PC-9 (cell line): Measurements from ENCODE around the gene DLG3. TPM values are rescaled to one million over a fixed set of nuclear protein-coding genes. Genes with fewer than 3 reads are reported as not detected.

Source experiments
- BruUV-seq: library from RNA; stranded (reverse); fragments of 400-500 nt; replicated peaks from 2 replicates; lab custom pipeline; 2021; lab: Mats Ljungman, UMichigan
- CTCF ChIA-PET: fragments of 300-600 bp; sonication (Branson Sonifier 250); formaldehyde crosslinking; loops from one replicate; lab custom pipeline; 2022; ENCODE audit warnings: antibody characterized with exemption; lab: Charles Lee
- POLR2A ChIA-PET: fragments of 300-600 bp; sonication (Branson Sonifier 250); formaldehyde crosslinking; loops from one replicate; lab custom pipeline; 2022; ENCODE audit warnings: antibody characterized with exemption; ENCODE audit not compliant: unreplicated experiment; lab: Charles Lee
- DNase-seq, 2 experiments: peaks; one replicate each; pipeline versions ENCODE4 v3.0.0 to v3.0.0-alpha.2; 2015 to 2022; ENCODE audit warnings: mixed read lengths in 1 of 2
- H2AFZ ChIP-seq: fragments of 200-600 bp; sonication (generic); 2 replicates; pipeline ENCODE4 v1.8.1; 2017; ENCODE audit warnings: antibody characterized with exemption
- H3F3A ChIP-seq: fragments of 200-600 bp; sonication (generic); 2 replicates; pipeline ENCODE4 v1.8.1; 2017; ENCODE audit warnings: antibody characterized with exemption, mild to moderate bottlenecking, low read depth; ENCODE audit not compliant: insufficient read depth
- H3K27ac ChIP-seq: fragments of 200-600 bp; sonication (generic); 2 replicates; pipeline ENCODE4 v1.6.1; 2016; ENCODE audit warnings: mixed run types
- H3K27me3 ChIP-seq: fragments of 200-600 bp; sonication (generic); 2 replicates; pipeline ENCODE4 v1.6.1; 2016; ENCODE audit warnings: low read depth, mixed run types; ENCODE audit not compliant: insufficient read depth
- H3K36me3 ChIP-seq: fragments of 200-600 bp; sonication (generic); 2 replicates; pipeline ENCODE4 v1.6.1; 2016; ENCODE audit warnings: low read depth, mixed run types
- H3K4me1 ChIP-seq: fragments of 200-600 bp; sonication (generic); replicated peaks from 2 replicates; pipeline ENCODE4 v1.6.1; 2016; ENCODE audit warnings: mixed run types; ENCODE audit not compliant: insufficient read depth
- H3K4me2 ChIP-seq: fragments of 200-600 bp; sonication (generic); 2 replicates; pipeline ENCODE4 v1.6.1; 2017; ENCODE audit warnings: mixed run types
- H3K4me3 ChIP-seq: fragments of 200-600 bp; sonication (generic); 2 replicates; pipeline ENCODE4 v1.6.1; 2016; ENCODE audit warnings: mixed run types
- H3K79me2 ChIP-seq: fragments of 200-600 bp; sonication (generic); 2 replicates; pipeline ENCODE4 v1.6.1; 2017; ENCODE audit warnings: low read depth, mixed run types
- H3K9me2 ChIP-seq: fragments of 200-600 bp; sonication (generic); 2 replicates; pipeline ENCODE4 v1.8.1; 2017; ENCODE audit warnings: mild to moderate bottlenecking; ENCODE audit not compliant: insufficient read depth
- H3K9me3 ChIP-seq: fragments of 200-600 bp; sonication (generic); 2 replicates; pipeline ENCODE4 v1.8.1; 2016; ENCODE audit warnings: low read depth; ENCODE audit not compliant: insufficient read depth
- H4K20me1 ChIP-seq: fragments of 200-600 bp; sonication (generic); 2 replicates; pipeline ENCODE4 v1.8.1; 2017; ENCODE audit not compliant: insufficient read depth
- CTCF ChIP-seq: fragments of 200-600 bp; sonication (generic); conservative IDR thresholded peaks from 2 replicates; pipeline ENCODE4 v1.6.1; 2017; ENCODE audit warnings: mixed run types, antibody characterized with exemption, mild to moderate bottlenecking, moderate library complexity
- EZH2 ChIP-seq: fragments of 200-600 bp; sonication (generic); IDR thresholded peaks from 2 replicates; pipeline ENCODE4 v1.8.0; 2017; ENCODE audit warnings: antibody characterized with exemption, low read depth
- intact Hi-C: fragments of 100-400 bp; cut with micrococcal nuclease; formaldehyde crosslinking; loops from one replicate; pipeline ENCODE4 v1.10.0; 2022; ENCODE audit not compliant: unreplicated experiment
- total RNA-seq: library from RNA; stranded (reverse); gene quantifications from 2 replicates; pipeline ENCODE4 v1.2.3, GENCODE V29; 2021

The DLG3 gene
- total RNA-seq, 1 experiment from 2014 or later, result 61.1 TPM

GRCh38 chrX:70525733-70526132, 81.1 kb downstream of the DLG3 start:
- Histone ChIP-seq H3K27ac (no peak overlapping the region), H3F3A (peaks cover 3% of the 10 kb centered on the region; the same call in 1 of the 2 replicates), H3K27me3 (no peaks in the 10 kb centered on the region), H3K9me2 (no peaks in the 10 kb centered on the region), H4K20me1 (no peaks in the 10 kb centered on the region), H3K4me1 (peaks cover 14% of the 10 kb centered on the region), H3K36me3 (no peaks in the 10 kb centered on the region), H3K79me2 (no peaks in the 10 kb centered on the region), H2AFZ (no peak overlapping the region), H3K9me3 (no peaks in the 10 kb centered on the region), H3K4me3 (no peak overlapping the region), H3K4me2 (peak overlapping the region; percentile 40; the same call in 1 of the 2 replicates)
- intact Hi-C loops, result no loop called here
- ChIA-PET POLR2A (no interaction called here), CTCF (no interaction called here)
- no TSS peak for BruUV-seq
- DNase-seq, result peak; percentile 50 to 74
- TF ChIP-seq CTCF (no peak), EZH2 (no peak)

GRCh38 chrX:70527053-70527452, 82.4 kb downstream of the DLG3 start:
- Histone ChIP-seq H3K36me3 (no peaks in the 10 kb centered on the region), H3K9me3 (no peaks in the 10 kb centered on the region), H3K9me2 (no peaks in the 10 kb centered on the region), H4K20me1 (no peaks in the 10 kb centered on the region), H3K4me3 (no peak overlapping the region), H3K27me3 (no peaks in the 10 kb centered on the region), H3K79me2 (no peaks in the 10 kb centered on the region), H3K4me2 (no peak overlapping the region), H3K4me1 (peaks cover 14% of the 10 kb centered on the region), H3F3A (peaks cover 3% of the 10 kb centered on the region; the same call in 1 of the 2 replicates), H3K27ac (no peak overlapping the region), H2AFZ (no peak overlapping the region)
- BruUV-seq, result no TSS peak
- CTCF ChIA-PET, result no interaction called here
- POLR2A ChIA-PET, result no interaction called here
- intact Hi-C loops, result no loop called here
- no peak for TF ChIP-seq EZH2
- TF ChIP-seq CTCF, result no peak
- DNase-seq, result no peak

- BruUV-seq, result no TSS peak
- H3K4me1 ChIP-seq, result peaks cover 14% of the 10 kb centered on the region
- H3K9me2 ChIP-seq, result no peaks in the 10 kb centered on the region
- H3K4me2 ChIP-seq, result no peak overlapping the region
- ChIA-PET POLR2A (interaction anchor here (0.6 kb wide), 2 partner anchors 309 to 652 kb away, joined by 3 to 4 read pairs; no protein-coding TSS in a partner anchor), CTCF (no interaction called here)
- DNase-seq, result no peak
- H3K9me3 ChIP-seq, result no peaks in the 10 kb centered on the region
- no peak overlapping the region for H2AFZ ChIP-seq
- no peaks in the 10 kb centered on the region for H4K20me1 ChIP-seq
- H3K36me3 ChIP-seq, result no peaks in the 10 kb centered on the region
- H3K27me3 ChIP-seq, result no peaks in the 10 kb centered on the region
- no peaks in the 10 kb centered on the region for H3K79me2 ChIP-seq
- no peak for TF ChIP-seq CTCF
- no peak for TF ChIP-seq EZH2
- H3K4me3 ChIP-seq, result no peak overlapping the region
- intact Hi-C loops, result no loop called here
- H3K27ac ChIP-seq, result no peak overlapping the region
- peaks cover 3% of the 10 kb centered on the region; the same call in 1 of the 2 replicates for H3F3A ChIP-seq
Observed at GRCh38 chrX:70527610-70528345, 83.1 kb downstream of the DLG3 start.
